ENCODE results near the gene EDDM13. TPM values are rescaled to one million over a fixed set of nuclear protein-coding genes. Genes with fewer than 3 reads are reported as not detected.

EDDM13 gene
- total and polyA plus RNA-seq, 2 of the 13 experiments (the other 11 are each of a cell fraction or from before 2014, with no cell fraction given) = not detected

DNA sequence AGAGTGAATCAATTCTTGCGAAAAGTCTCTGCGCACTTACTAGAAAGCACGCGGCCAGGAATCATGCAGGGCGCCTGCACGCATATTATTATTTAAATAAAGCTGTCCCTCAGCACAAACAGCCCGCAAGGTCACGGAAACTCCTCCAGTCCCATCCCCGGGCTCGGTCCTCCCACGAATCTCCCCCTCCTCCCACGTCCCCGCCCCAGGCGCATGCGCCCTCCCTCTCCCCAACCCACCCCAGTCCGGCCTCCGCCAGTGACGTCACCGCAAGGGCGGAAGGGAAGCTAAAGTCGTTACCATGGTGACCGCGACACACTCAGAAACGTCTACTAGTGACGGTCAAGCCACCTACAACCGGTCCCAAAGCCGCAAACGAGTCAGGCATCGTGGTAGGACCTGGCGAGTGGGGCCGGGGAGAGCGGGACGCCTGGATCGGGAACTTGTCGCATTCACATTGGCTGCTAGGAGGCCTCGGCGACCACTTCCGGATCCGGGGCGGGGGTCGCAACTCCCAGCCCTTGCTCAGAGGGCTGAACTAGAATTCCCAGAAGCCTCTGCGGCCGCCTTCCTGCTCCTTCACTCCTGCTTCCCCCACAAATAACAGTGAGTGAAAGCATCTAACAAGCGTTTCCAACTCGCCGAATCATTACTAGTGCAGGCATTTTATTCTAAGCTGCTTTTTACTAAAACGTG is 42.0 kb downstream of the EDDM13 start, which contains the start of gene ZSCAN5A (continued):
- TF ChIP-seq, protein P1, sequence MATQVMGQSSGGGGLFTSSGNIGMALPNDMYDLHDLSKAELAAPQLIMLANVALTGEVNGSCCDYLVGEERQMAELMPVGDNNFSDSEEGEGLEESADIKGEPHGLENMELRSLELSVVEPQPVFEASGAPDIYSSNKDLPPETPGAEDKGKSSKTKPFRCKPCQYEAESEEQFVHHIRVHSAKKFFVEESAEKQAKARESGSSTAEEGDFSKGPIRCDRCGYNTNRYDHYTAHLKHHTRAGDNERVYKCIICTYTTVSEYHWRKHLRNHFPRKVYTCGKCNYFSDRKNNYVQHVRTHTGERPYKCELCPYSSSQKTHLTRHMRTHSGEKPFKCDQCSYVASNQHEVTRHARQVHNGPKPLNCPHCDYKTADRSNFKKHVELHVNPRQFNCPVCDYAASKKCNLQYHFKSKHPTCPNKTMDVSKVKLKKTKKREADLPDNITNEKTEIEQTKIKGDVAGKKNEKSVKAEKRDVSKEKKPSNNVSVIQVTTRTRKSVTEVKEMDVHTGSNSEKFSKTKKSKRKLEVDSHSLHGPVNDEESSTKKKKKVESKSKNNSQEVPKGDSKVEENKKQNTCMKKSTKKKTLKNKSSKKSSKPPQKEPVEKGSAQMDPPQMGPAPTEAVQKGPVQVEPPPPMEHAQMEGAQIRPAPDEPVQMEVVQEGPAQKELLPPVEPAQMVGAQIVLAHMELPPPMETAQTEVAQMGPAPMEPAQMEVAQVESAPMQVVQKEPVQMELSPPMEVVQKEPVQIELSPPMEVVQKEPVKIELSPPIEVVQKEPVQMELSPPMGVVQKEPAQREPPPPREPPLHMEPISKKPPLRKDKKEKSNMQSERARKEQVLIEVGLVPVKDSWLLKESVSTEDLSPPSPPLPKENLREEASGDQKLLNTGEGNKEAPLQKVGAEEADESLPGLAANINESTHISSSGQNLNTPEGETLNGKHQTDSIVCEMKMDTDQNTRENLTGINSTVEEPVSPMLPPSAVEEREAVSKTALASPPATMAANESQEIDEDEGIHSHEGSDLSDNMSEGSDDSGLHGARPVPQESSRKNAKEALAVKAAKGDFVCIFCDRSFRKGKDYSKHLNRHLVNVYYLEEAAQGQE (IDR thresholded peaks at IDR 0.05; ENCODE audit: borderline replicate concordance in 1 of 2, low read depth in 1 of 2, low read length in 2 of 2) = no peak
- TF ChIP-seq ZNF703 (CRISPR knock-in tag; IDR thresholded peaks at IDR 0.05; ENCODE audit: borderline replicate concordance) = no peak; the same call in 1 of the 2 replicates
- TF ChIP-seq POLR2AphosphoS2 (IDR thresholded peaks at IDR 0.05; ENCODE audit: low read depth, low read length) = no peak
- TF ChIP-seq GLI4 (CRISPR knock-in tag; IDR thresholded peaks at IDR 0.05; ENCODE audit: borderline replicate concordance) = no peak
- TF ChIP-seq ZNF572 (CRISPR knock-in tag; IDR thresholded peaks at IDR 0.05) = no peak
- TF ChIP-seq, protein P2, sequence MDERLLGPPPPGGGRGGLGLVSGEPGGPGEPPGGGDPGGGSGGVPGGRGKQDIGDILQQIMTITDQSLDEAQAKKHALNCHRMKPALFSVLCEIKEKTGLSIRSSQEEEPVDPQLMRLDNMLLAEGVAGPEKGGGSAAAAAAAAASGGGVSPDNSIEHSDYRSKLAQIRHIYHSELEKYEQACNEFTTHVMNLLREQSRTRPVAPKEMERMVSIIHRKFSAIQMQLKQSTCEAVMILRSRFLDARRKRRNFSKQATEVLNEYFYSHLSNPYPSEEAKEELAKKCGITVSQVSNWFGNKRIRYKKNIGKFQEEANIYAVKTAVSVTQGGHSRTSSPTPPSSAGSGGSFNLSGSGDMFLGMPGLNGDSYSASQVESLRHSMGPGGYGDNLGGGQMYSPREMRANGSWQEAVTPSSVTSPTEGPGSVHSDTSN (CRISPR knock-in tag; IDR thresholded peaks at IDR 0.05) = 0 out of 2 replicates have a peak, but pooled peaks have one; percentile 32
- TF ChIP-seq, protein P3, sequence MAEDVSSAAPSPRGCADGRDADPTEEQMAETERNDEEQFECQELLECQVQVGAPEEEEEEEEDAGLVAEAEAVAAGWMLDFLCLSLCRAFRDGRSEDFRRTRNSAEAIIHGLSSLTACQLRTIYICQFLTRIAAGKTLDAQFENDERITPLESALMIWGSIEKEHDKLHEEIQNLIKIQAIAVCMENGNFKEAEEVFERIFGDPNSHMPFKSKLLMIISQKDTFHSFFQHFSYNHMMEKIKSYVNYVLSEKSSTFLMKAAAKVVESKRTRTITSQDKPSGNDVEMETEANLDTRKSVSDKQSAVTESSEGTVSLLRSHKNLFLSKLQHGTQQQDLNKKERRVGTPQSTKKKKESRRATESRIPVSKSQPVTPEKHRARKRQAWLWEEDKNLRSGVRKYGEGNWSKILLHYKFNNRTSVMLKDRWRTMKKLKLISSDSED (CRISPR knock-in tag; IDR thresholded peaks at IDR 0.05) = no peak
- TF ChIP-seq ZNF570 (CRISPR knock-in tag; IDR thresholded peaks at IDR 0.05; ENCODE audit: borderline replicate concordance) = no peak
- TF ChIP-seq ZBTB1 (CRISPR knock-in tag; IDR thresholded peaks at IDR 0.05; ENCODE audit: borderline replicate concordance) = no peak
- TF ChIP-seq GABPB1 (CRISPR knock-in tag; IDR thresholded peaks at IDR 0.05) = peak; percentile 98
- no peak for TF ChIP-seq ETV6 (CRISPR knock-in tag; conservative IDR thresholded peaks at IDR 0.05)
- TF ChIP-seq ZNF790 (CRISPR knock-in tag; IDR thresholded peaks at IDR 0.05; ENCODE audit: borderline replicate concordance) = no peak
- TF ChIP-seq ZFP62 (CRISPR knock-in tag; IDR thresholded peaks at IDR 0.05) = no peak
- TF ChIP-seq MEF2D (CRISPR knock-in tag; IDR thresholded peaks at IDR 0.05) = no peak
- TF ChIP-seq ZSCAN30 (CRISPR knock-in tag; IDR thresholded peaks at IDR 0.05) = no peak
- TF ChIP-seq MZF1 (CRISPR knock-in tag; IDR thresholded peaks at IDR 0.05; ENCODE audit: borderline replicate concordance) = no peak
- TF ChIP-seq, protein P4, sequence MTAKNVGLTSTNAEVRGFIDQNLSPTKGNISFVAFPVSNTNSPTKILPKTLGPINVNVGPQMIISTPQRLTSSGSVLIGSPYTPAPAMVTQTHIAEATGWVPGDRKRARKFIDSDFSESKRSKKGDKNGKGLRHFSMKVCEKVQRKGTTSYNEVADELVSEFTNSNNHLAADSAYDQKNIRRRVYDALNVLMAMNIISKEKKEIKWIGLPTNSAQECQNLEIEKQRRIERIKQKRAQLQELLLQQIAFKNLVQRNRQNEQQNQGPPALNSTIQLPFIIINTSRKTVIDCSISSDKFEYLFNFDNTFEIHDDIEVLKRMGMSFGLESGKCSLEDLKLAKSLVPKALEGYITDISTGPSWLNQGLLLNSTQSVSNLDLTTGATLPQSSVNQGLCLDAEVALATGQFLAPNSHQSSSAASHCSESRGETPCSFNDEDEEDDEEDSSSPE (CRISPR knock-in tag; IDR thresholded peaks at IDR 0.05) = no peak
- no peak; the same call in 1 of the 2 replicates for TF ChIP-seq ZNF766 (CRISPR knock-in tag; IDR thresholded peaks at IDR 0.05; ENCODE audit: borderline replicate concordance)
- no peak for TF ChIP-seq HNRNPH1 (optimal IDR thresholded peaks at IDR 0.05; ENCODE audit: low read depth, low read length)
- no peak for TF ChIP-seq ZSCAN9 (CRISPR knock-in tag; IDR thresholded peaks at IDR 0.05; ENCODE audit: borderline replicate concordance)
- TF ChIP-seq MIER3 (CRISPR knock-in tag; IDR thresholded peaks at IDR 0.05; ENCODE audit: borderline replicate concordance) = no peak
- no peak for TF ChIP-seq PAX8 (CRISPR knock-in tag; IDR thresholded peaks at IDR 0.05; ENCODE audit: borderline replicate concordance)
